Upper lobe of right lung (tissue), 1 donor: ENCODE measurements around the gene ADAMTS9. TPM values are rescaled to one million over a fixed set of nuclear protein-coding genes. Genes with fewer than 3 reads are reported as not detected.

Experiments
- ATAC-seq: fragments of 200-7000 bp; cut with Tn5 transposase; one replicate; pipeline ENCODE4 v1.9.1; 2020; ENCODE audit warnings: mild to moderate bottlenecking, moderate library complexity
- DNase-seq: peaks from one replicate; pipeline ENCODE4 v3.0.0-alpha.2; 2020
- H3K27ac ChIP-seq: fragments of 200-600 bp; one replicate; pipeline ENCODE4 v1.8.0; 2022
- H3K27me3 ChIP-seq: fragments of 200-600 bp; one replicate; pipeline ENCODE4 v1.8.0; 2022; ENCODE audit warnings: mild to moderate bottlenecking
- H3K36me3 ChIP-seq: fragments of 200-600 bp; one replicate; pipeline ENCODE4 v1.8.0; 2022
- H3K4me1 ChIP-seq: fragments of 200-600 bp; one replicate; pipeline ENCODE4 v1.8.0; 2022
- H3K4me3 ChIP-seq: fragments of 200-600 bp; one replicate; pipeline ENCODE4 v1.8.0; 2022; ENCODE audit warnings: mild to moderate bottlenecking
- H3K9me3 ChIP-seq: fragments of 200-600 bp; one replicate; pipeline ENCODE4 v1.8.0; 2022
- intact Hi-C: fragments of 100-400 bp; cut with DNase I; formaldehyde crosslinking; loops from one replicate; pipeline ENCODE4 v1.11.0; 2022
- total RNA-seq: library from RNA; stranded (reverse); fragmentation: NEBNext Ultra II Directional; extraction: Animal tissue kit (Norgen Biotek cat#: 25700); gene quantifications from one replicate; pipeline ENCODE4 v1.2.1, GENCODE V29; 2021
- TF ChIP-seq, protein P1 (sequence below): fragments of 200-600 bp; IDR thresholded peaks from one replicate; pipeline ENCODE4 v1.8.0; 2022; ENCODE audit warnings: antibody characterized with exemption
- donor health status: DM: no; HTN: yes; CAD: no; lungs with severe emphysema.

The ADAMTS9 gene
- total RNA-seq, 1 donor from 2014 or later, result 30.1 TPM

DNA sequence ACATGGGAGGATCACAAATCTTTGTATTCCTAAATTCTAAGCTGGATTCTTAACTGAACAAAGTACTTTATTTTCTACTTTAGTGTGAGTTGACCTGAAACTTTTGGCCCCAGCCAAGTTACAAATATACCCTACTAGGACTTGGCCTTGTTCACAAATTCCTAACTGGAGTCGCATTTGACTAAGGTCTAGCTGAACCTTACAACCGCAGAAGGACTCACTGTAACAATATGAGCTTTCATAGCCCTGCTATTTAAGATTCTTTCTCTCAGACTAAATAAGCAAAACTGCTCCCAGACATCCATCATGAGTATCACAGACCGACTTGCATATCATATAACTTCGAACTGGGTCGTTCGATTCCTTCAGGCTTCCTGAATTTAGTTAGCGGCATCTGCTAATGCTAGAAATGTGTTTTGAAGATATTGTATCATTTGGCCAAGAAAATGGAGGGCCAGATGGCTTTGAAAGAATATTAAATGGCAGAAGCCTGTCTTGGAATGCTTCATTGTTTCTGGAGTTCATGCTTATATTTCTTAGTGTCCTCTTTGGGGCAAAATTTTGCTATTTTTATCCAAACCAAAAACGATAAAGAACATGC, 28.4 kb upstream of the ADAMTS9 start:
- no peaks in the 10 kb centered on the region for H3K9me3 ChIP-seq
- H3K36me3 ChIP-seq, result no peaks in the 10 kb centered on the region
- TF ChIP-seq, protein P1, sequence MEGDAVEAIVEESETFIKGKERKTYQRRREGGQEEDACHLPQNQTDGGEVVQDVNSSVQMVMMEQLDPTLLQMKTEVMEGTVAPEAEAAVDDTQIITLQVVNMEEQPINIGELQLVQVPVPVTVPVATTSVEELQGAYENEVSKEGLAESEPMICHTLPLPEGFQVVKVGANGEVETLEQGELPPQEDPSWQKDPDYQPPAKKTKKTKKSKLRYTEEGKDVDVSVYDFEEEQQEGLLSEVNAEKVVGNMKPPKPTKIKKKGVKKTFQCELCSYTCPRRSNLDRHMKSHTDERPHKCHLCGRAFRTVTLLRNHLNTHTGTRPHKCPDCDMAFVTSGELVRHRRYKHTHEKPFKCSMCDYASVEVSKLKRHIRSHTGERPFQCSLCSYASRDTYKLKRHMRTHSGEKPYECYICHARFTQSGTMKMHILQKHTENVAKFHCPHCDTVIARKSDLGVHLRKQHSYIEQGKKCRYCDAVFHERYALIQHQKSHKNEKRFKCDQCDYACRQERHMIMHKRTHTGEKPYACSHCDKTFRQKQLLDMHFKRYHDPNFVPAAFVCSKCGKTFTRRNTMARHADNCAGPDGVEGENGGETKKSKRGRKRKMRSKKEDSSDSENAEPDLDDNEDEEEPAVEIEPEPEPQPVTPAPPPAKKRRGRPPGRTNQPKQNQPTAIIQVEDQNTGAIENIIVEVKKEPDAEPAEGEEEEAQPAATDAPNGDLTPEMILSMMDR, result no peak
- no peak overlapping the region for H3K27ac ChIP-seq
- H3K4me3 ChIP-seq, result no peak overlapping the region
- H3K27me3 ChIP-seq, result no peaks in the 10 kb centered on the region
- ATAC-seq (no peak), DNase-seq (no peak)
- intact Hi-C loops, result no loop called here
- H3K4me1 ChIP-seq, result no peaks in the 10 kb centered on the region

DNA sequence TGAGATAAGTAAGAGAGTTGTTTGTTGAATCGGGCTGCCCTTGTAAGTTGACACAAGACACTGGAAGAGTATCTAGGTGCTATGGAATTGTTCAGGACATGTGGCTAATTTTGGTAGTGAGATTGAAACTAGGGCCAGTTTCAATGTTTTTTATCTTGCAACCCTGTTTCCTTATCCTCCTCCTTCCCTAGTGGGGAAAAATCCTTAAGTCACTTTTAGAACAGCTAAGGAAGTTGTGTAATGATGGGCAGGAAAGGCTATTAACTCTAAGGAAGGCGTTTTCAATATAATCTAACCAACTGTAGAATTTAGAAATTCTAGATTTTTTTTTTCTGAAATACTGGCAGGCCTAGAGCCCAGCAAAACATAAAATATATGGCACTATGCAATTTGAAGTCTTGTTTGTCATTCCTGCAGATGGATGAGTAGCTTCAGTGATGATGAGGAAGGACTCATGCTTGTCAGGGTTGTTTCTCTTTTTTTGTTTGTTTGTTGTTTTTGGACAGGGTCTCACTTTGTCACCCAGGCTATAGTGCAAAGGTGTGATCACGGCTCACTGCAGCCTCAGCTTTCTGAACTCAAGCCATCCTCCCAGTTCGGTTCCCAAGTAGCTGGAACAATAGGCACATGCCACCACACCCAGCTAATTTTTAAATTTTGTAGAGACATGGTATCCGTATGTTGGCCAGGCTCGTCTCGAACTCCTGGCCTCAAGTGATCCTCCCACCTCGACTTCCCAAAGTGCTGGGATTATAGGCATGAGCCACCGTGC, 27.6 kb upstream of the ADAMTS9 start:
- TF ChIP-seq, protein P1, result no peak
- Histone ChIP-seq H3K27me3 (no peaks in the 10 kb centered on the region), H3K4me1 (no peaks in the 10 kb centered on the region), H3K4me3 (no peak overlapping the region), H3K9me3 (no peaks in the 10 kb centered on the region), H3K27ac (no peak overlapping the region), H3K36me3 (no peaks in the 10 kb centered on the region)
- ATAC-seq, result no peak
- no peak for DNase-seq
- intact Hi-C loops, result no loop called here

DNA sequence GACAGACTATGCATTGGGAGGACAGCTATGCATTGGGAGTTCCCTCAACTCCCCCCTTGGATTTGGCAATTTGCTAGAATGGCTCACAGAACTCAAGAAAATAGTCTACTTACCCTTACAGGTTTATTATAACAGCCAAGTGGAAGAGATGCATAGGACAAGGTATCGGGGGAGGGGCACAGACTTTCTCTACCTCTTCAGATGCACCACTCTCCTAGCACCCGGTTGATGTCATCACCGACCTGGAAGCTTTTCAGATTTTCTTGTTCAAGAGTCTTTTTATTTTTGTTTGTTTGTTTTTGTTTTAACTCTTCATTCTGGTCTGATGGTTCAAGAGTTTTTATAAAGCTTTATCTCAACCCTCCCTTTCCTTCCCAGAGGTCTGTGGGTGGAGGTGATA, 20.7 kb upstream of the ADAMTS9 start:
- no peak overlapping the region for H3K27ac ChIP-seq
- DNase-seq, result no peak
- H3K27me3 ChIP-seq, result no peaks in the 10 kb centered on the region
- H3K4me3 ChIP-seq, result no peak overlapping the region
- H3K4me1 ChIP-seq, result no peaks in the 10 kb centered on the region
- no peaks in the 10 kb centered on the region for H3K9me3 ChIP-seq
- no peaks in the 10 kb centered on the region for H3K36me3 ChIP-seq
- TF ChIP-seq, protein P1, result no peak
- ATAC-seq, result no peak
- intact Hi-C loops, result no loop called here

DNA sequence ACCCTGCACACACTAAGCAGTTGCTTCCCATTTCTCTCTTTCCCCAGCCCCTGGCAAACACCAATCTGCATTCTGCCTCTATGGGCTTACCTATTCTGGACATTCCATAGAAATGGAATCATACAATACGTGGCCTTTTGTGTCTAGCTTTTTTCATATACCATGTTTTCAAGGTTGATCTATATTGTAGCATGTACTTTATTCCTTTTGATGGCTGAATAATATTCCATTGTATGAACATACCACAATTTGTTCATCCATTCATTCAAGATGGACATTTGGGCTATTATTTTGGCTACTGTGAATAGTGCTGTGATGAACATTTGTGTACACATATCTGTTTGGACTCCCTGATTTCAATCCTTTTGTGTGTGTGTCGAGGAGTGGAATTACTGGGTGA, 18.1 kb upstream of the ADAMTS9 start:
- Histone ChIP-seq H3K27ac (no peak overlapping the region), H3K27me3 (no peaks in the 10 kb centered on the region), H3K4me1 (no peaks in the 10 kb centered on the region), H3K9me3 (no peaks in the 10 kb centered on the region), H3K4me3 (no peak overlapping the region), H3K36me3 (no peaks in the 10 kb centered on the region)
- intact Hi-C loops, result no loop called here
- ATAC-seq, result no peak
- DNase-seq, result no peak
- TF ChIP-seq, protein P1, result no peak

DNA sequence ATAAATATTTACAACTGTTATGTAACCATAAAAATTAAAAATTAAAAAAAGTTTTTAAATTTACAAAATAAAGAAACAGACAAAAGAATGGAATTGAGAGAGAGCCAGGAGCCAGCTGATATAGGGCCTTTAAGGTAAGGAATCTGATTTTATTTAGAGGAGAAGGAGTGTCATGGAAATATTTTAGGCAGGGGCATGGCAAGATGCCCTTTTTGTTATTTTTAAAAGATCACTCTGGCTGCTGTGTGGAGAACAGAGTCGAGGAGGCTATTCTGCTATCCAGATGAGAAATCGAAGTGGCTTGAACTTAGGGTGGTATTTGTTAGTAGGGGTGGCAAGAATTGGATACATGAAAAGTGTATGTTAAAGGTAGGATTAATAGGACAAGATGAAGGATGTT, 9.1 kb upstream of the ADAMTS9 start:
- TF ChIP-seq, protein P1, result no peak
- no peak overlapping the region for H3K4me3 ChIP-seq
- intact Hi-C loops, result no loop called here
- H3K27me3 ChIP-seq, result no peaks in the 10 kb centered on the region
- H3K9me3 ChIP-seq, result no peaks in the 10 kb centered on the region
- H3K27ac ChIP-seq, result no peak overlapping the region
- H3K36me3 ChIP-seq, result no peaks in the 10 kb centered on the region
- ATAC-seq (no peak), DNase-seq (no peak)
- no peaks in the 10 kb centered on the region for H3K4me1 ChIP-seq
